Mucosa of stomach (tissue), 1 donor: ENCODE results near the gene ADAM19.

ENCODE experiments used
- H3K27me3 ChIP-seq: one replicate; pipeline ENCODE4 v1.7.0; 2013; ENCODE audit warnings: mild to moderate bottlenecking, low read length; ENCODE audit not compliant: control insufficient read depth, insufficient read depth
- H3K36me3 ChIP-seq: one replicate; pipeline ENCODE4 v1.7.0; 2013; ENCODE audit warnings: low read length; ENCODE audit not compliant: control insufficient read depth, insufficient read depth
- H3K4me1 ChIP-seq: one replicate; pipeline ENCODE4 v1.7.0; 2013; ENCODE audit warnings: mild to moderate bottlenecking, low read length; ENCODE audit not compliant: control insufficient read depth, insufficient read depth
- H3K4me3 ChIP-seq: one replicate; pipeline ENCODE4 v1.7.0; 2013; ENCODE audit warnings: low read length
- H3K9ac ChIP-seq: one replicate; pipeline ENCODE4 v1.7.0; 2013; ENCODE audit warnings: mild to moderate bottlenecking, low read length, moderate library complexity
- H3K9me3 ChIP-seq: one replicate; pipeline ENCODE4 v1.7.0; 2013; ENCODE audit warnings: mild to moderate bottlenecking, low read length, moderate library complexity; ENCODE audit not compliant: control insufficient read depth
- donor health status: Pancreatic carcinoma.

The ADAM19 gene

GRCh38 chr5:157575381-157576020, at the start of gene ADAM19:
ADAM19 (minus strand) TSS chr5:157575775; CDS start chr5:157575696, 79 bp downstream.
- peaks cover 33% of the 10 kb centered on the region for H3K27me3 ChIP-seq

GRCh38 chr5:157624144-157624543, 48.6 kb upstream of the ADAM19 start:
- H3K9ac ChIP-seq = no peak overlapping the region
- H3K4me1 ChIP-seq = no peaks in the 10 kb centered on the region
- no peak overlapping the region for H3K4me3 ChIP-seq
- no peaks in the 10 kb centered on the region for H3K27me3 ChIP-seq
- no peaks in the 10 kb centered on the region for H3K36me3 ChIP-seq
- no peaks in the 10 kb centered on the region for H3K9me3 ChIP-seq

More at GRCh38 chr5:157575381-157576020, at the start of gene ADAM19:
- Histone ChIP-seq H3K4me1 (no peaks in the 10 kb centered on the region), H3K4me3 (peak within 1 kb of the TSS; percentile 42), H3K9me3 (no peaks in the 10 kb centered on the region), H3K36me3 (no peaks in the 10 kb centered on the region), H3K9ac (peak within 1 kb of the TSS; percentile 72)

GRCh38 chr5:157620776-157621175, 45.2 kb upstream of the ADAM19 start:
- H3K36me3 ChIP-seq = no peaks in the 10 kb centered on the region
- no peak overlapping the region for H3K4me3 ChIP-seq
- no peak overlapping the region for H3K9ac ChIP-seq
- H3K9me3 ChIP-seq = no peaks in the 10 kb centered on the region
- no peaks in the 10 kb centered on the region for H3K4me1 ChIP-seq
- no peaks in the 10 kb centered on the region for H3K27me3 ChIP-seq

GRCh38 chr5:157618191-157618765, 42.7 kb upstream of the ADAM19 start:
- H3K9ac ChIP-seq = no peak overlapping the region
- no peaks in the 10 kb centered on the region for H3K36me3 ChIP-seq
- H3K27me3 ChIP-seq = no peaks in the 10 kb centered on the region
- H3K9me3 ChIP-seq = no peaks in the 10 kb centered on the region
- no peak overlapping the region for H3K4me3 ChIP-seq
- H3K4me1 ChIP-seq = no peaks in the 10 kb centered on the region

GRCh38 chr5:157616785-157617184, 41.2 kb upstream of the ADAM19 start:
- Histone ChIP-seq H3K36me3 (no peaks in the 10 kb centered on the region), H3K9me3 (no peaks in the 10 kb centered on the region), H3K4me1 (no peaks in the 10 kb centered on the region), H3K4me3 (no peak overlapping the region), H3K27me3 (no peaks in the 10 kb centered on the region), H3K9ac (no peak overlapping the region)

- Histone ChIP-seq H3K9me3 (no peaks in the 10 kb centered on the region), H3K9ac (no peak overlapping the region), H3K4me3 (no peak overlapping the region), H3K27me3 (no peaks in the 10 kb centered on the region), H3K4me1 (no peaks in the 10 kb centered on the region), H3K36me3 (no peaks in the 10 kb centered on the region)
Measured at GRCh38 chr5:157613385-157614245, 38.0 kb upstream of the ADAM19 start.

- no peaks in the 10 kb centered on the region for H3K9me3 ChIP-seq
- H3K9ac ChIP-seq = no peak overlapping the region
- no peaks in the 10 kb centered on the region for H3K27me3 ChIP-seq
- H3K36me3 ChIP-seq = no peaks in the 10 kb centered on the region
- H3K4me3 ChIP-seq = no peak overlapping the region
- H3K4me1 ChIP-seq = no peaks in the 10 kb centered on the region
Measured at GRCh38 chr5:157612581-157612980, 37.0 kb upstream of the ADAM19 start.

GRCh38 chr5:157611571-157612476, 36.2 kb upstream of the ADAM19 start:
- Histone ChIP-seq H3K9ac (no peak overlapping the region), H3K27me3 (no peaks in the 10 kb centered on the region), H3K4me1 (no peaks in the 10 kb centered on the region), H3K4me3 (no peak overlapping the region), H3K36me3 (no peaks in the 10 kb centered on the region), H3K9me3 (no peaks in the 10 kb centered on the region)

- Histone ChIP-seq H3K9me3 (no peaks in the 10 kb centered on the region), H3K4me1 (no peaks in the 10 kb centered on the region), H3K27me3 (no peaks in the 10 kb centered on the region), H3K36me3 (no peaks in the 10 kb centered on the region), H3K9ac (no peak overlapping the region), H3K4me3 (no peak overlapping the region)
Measured at GRCh38 chr5:157610990-157611389, 35.4 kb upstream of the ADAM19 start.

GRCh38 chr5:157608972-157609565, 33.5 kb upstream of the ADAM19 start:
- H3K9me3 ChIP-seq = no peaks in the 10 kb centered on the region
- H3K36me3 ChIP-seq = no peaks in the 10 kb centered on the region
- H3K9ac ChIP-seq = no peak overlapping the region
- no peak overlapping the region for H3K4me3 ChIP-seq
- H3K4me1 ChIP-seq = no peaks in the 10 kb centered on the region
- no peaks in the 10 kb centered on the region for H3K27me3 ChIP-seq

GRCh38 chr5:157607371-157608161, 32.0 kb upstream of the ADAM19 start:
- Histone ChIP-seq H3K36me3 (no peaks in the 10 kb centered on the region), H3K4me3 (no peak overlapping the region), H3K27me3 (no peaks in the 10 kb centered on the region), H3K9me3 (no peaks in the 10 kb centered on the region), H3K9ac (no peak overlapping the region), H3K4me1 (no peaks in the 10 kb centered on the region)
